ENCODE results near the gene CCSER1. TPM values are rescaled to one million over a fixed set of nuclear protein-coding genes. Genes with fewer than 3 reads are reported as not detected.

The CCSER1 gene
- total RNA-seq, 2 donors from 2014 or later, result 11.8 to 12.5 TPM

- H3K9me3 ChIP-seq, result no peaks in the 10 kb centered on the region
- TF ChIP-seq CTCF (IDR thresholded peaks at IDR 0.05), result no peak
These were observed 910.8 kb downstream of the CCSER1 start for GRCh38 chr4:91037951-91038350.

DNA sequence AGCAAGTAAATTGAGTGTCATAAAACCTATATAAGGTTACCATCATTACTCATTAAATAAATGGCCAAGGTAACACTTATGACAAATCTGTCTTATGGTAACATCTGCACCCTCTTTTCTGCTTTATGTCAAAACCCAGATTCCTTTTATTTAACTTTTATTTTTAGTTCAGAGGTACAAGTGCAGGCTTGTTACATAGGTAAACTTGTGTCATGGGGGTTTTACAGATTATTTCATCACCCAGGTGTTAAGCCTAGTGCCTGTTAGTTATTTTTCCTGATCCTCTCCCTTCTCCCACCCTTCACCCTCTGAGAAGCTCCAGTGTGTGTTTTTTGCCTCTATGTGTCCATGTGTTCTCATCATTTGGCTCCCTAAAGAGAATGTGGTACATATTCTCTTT is 930.7 kb downstream of the CCSER1 start:
- Histone ChIP-seq H3K4me1 (no peaks in the 10 kb centered on the region), H3K27me3 (no peaks in the 10 kb centered on the region), H3K4me3 (no peak overlapping the region), H3K36me3 (no peaks in the 10 kb centered on the region), H3K27ac (no peak overlapping the region), H3K9me3 (peaks cover 0 to 4% of the 10 kb centered on the region in 2 donors)
- no peak for TF ChIP-seq CTCF (IDR thresholded peaks at IDR 0.05)
- DNase-seq (ENCODE audit: low spot score), result no peak

More at GRCh38 chr4:91037951-91038350, 910.8 kb downstream of the CCSER1 start:
- Histone ChIP-seq H3K4me3 (no peak overlapping the region), H3K27me3 (no peaks in the 10 kb centered on the region), H3K4me1 (no peaks in the 10 kb centered on the region), H3K27ac (no peak overlapping the region), H3K36me3 (no peaks in the 10 kb centered on the region)
- no peak for DNase-seq (ENCODE audit: low spot score)

DNA sequence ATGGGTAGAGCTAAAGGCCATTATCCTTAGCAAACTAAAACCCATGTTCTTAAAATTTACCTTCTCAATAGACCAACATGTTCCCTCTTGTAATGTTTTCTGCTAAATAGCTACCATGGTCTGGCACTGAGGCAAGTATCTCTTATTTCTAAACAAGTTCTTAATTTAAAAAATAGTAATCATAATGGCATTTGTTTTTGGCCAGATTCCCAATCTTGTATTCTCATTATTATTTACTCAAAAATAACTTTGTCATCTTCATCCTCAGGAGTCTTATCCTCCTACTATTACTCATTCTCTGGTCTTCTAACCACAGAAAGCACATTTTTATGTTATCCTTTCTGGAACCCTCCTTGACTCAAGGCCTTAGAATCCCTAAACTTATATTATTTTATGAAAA is 931.2 kb downstream of the CCSER1 start:
- Histone ChIP-seq H3K4me1 (no peaks in the 10 kb centered on the region), H3K4me3 (no peak overlapping the region), H3K9me3 (peaks cover 0 to 4% of the 10 kb centered on the region in 2 donors), H3K27ac (no peak overlapping the region), H3K27me3 (no peaks in the 10 kb centered on the region), H3K36me3 (no peaks in the 10 kb centered on the region)
- DNase-seq (ENCODE audit: low spot score), result no peak
- no peak for TF ChIP-seq CTCF (IDR thresholded peaks at IDR 0.05)

DNA sequence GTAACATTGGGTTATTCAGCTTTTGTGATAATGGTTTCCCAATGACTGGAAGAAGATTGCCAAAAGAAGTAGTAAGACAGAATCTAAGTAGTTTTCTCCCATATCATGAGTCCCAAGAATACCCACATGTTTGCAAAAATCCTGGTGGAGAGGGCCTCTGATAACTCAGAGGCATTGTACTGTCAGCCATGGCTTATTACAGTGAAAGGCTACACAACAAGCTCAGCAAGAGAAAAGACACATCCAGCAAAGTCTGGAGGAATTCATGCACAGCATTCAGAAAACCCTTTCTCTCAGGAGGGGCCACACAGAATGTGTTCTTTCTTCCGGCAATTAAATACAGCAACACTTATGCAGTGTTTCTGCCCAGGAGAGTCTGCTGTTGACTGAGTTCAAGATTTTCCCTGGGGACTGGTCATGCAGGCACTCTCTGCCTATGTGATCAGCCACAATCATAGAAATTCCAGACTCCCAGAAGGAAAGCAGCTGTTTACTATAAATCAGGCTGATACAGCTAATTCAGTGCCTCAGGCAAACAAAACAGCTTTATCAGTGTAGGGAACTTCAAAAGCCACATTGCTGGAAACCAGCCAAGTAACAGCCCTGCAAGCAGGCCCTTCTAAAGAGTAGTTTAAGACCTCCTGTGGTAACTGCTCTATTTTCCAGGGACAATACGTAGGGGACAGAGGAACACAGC is 937.1 kb downstream of the CCSER1 start:
- Histone ChIP-seq H3K4me3 (no peak overlapping the region), H3K4me1 (peaks cover 0 to 3% of the 10 kb centered on the region in 2 donors), H3K27me3 (no peaks in the 10 kb centered on the region), H3K27ac (no peak overlapping the region), H3K9me3 (no peaks in the 10 kb centered on the region), H3K36me3 (no peaks in the 10 kb centered on the region)
- TF ChIP-seq CTCF (IDR thresholded peaks at IDR 0.05), result no peak
- DNase-seq (ENCODE audit: low spot score), result no peak

DNA sequence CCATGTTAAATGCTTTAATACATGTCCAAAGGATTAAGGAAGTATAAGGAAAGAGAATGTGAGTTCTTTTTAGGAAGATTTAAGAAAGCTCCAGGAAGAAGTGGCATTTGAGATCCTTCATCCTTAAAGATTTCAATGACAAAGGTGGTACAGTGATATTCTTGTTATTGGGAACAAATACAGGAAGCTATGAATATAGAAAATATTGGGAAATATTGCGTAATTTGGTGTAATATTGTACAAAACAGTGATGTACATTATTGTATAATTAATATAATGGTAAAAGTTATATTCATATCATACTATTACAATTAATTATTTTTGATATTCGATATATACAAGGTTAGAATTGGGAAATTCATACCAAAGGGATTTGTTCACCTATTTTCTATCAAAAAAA is 937.9 kb downstream of the CCSER1 start:
- no peaks in the 10 kb centered on the region for H3K9me3 ChIP-seq
- DNase-seq (ENCODE audit: low spot score), result no peak
- H3K4me1 ChIP-seq, result peaks cover 0 to 3% of the 10 kb centered on the region in 2 donors
- no peak overlapping the region for H3K27ac ChIP-seq
- no peak overlapping the region for H3K4me3 ChIP-seq
- H3K36me3 ChIP-seq, result no peaks in the 10 kb centered on the region
- no peaks in the 10 kb centered on the region for H3K27me3 ChIP-seq
- TF ChIP-seq CTCF (IDR thresholded peaks at IDR 0.05), result no peak

GRCh38 chr4:91070736-91071135 is 943.5 kb downstream of the CCSER1 start:
- Histone ChIP-seq H3K9me3 (no peaks in the 10 kb centered on the region), H3K27ac (no peak overlapping the region), H3K27me3 (no peaks in the 10 kb centered on the region), H3K36me3 (no peaks in the 10 kb centered on the region), H3K4me3 (no peak overlapping the region), H3K4me1 (no peaks in the 10 kb centered on the region)
- DNase-seq (ENCODE audit: low spot score), result no peak
- no peak for TF ChIP-seq CTCF (IDR thresholded peaks at IDR 0.05)
